Mesenchymal stem cell (in vitro differentiated cells and primary cell): Measurements from ENCODE around the gene TCEANC.

Experiments used
- DNase-seq: peaks from one replicate; pipeline ENCODE4 v3.0.0-alpha.2; 2013
- H2AFZ ChIP-seq: one replicate; pipeline ENCODE4 v1.6.1; 2013; ENCODE audit warnings: low read depth, mild to moderate bottlenecking, control low read depth, inconsistent platforms, low read length, moderate library complexity
- H2AK5ac ChIP-seq: 2 replicates; pipeline ENCODE4 v1.6.1; 2013; ENCODE audit warnings: low read length, moderate library complexity, mild to moderate bottlenecking, inconsistent platforms; ENCODE audit not compliant: severe bottlenecking
- H2BK120ac ChIP-seq: one replicate; pipeline ENCODE4 v1.6.1; 2013; ENCODE audit warnings: low read depth, mild to moderate bottlenecking, inconsistent platforms, low read length, moderate library complexity
- H2BK12ac ChIP-seq, 2 experiments: one replicate each; pipeline ENCODE4 v1.6.1; 2013; ENCODE audit warnings: inconsistent platforms in 2 of 2, low read length in 2 of 2, mild to moderate bottlenecking in 2 of 2, moderate library complexity in 2 of 2, control low read depth in 1 of 2
- H2BK15ac ChIP-seq: one replicate; pipeline ENCODE4 v1.6.1; 2013; ENCODE audit warnings: mild to moderate bottlenecking, low read depth, inconsistent platforms; ENCODE audit not compliant: poor library complexity, severe bottlenecking
- H2BK5ac ChIP-seq: 2 replicates; pipeline ENCODE4 v1.6.1; 2013; ENCODE audit warnings: low read depth, mild to moderate bottlenecking, low read length, control low read depth, inconsistent platforms; ENCODE audit not compliant: poor library complexity, severe bottlenecking
- H3K14ac ChIP-seq, 2 experiments: one replicate each; pipeline ENCODE4 v1.6.1; 2013; ENCODE audit warnings: inconsistent platforms in 2 of 2, low read length in 2 of 2, control low read depth in 1 of 2, mild to moderate bottlenecking in 1 of 2, moderate library complexity in 1 of 2
- H3K18ac ChIP-seq, 2 experiments: one replicate each; pipeline ENCODE4 v1.6.1; 2013; ENCODE audit warnings: inconsistent platforms in 2 of 2, low read length in 2 of 2, control low read depth in 1 of 2, low read depth in 1 of 2, mild to moderate bottlenecking in 1 of 2
- H3K23ac ChIP-seq, 2 experiments: one replicate each; pipeline ENCODE4 v1.6.1; 2013; ENCODE audit warnings: inconsistent platforms in 2 of 2, low read length in 2 of 2, mild to moderate bottlenecking in 2 of 2, moderate library complexity in 2 of 2, control low read depth in 1 of 2
- H3K27ac ChIP-seq: 2 replicates; pipeline ENCODE4 v1.5.1; 2013; ENCODE audit warnings: mild to moderate bottlenecking, moderate library complexity, low read length, control low read depth, inconsistent platforms; ENCODE audit not compliant: poor library complexity, severe bottlenecking
- H3K27me3 ChIP-seq, 2 experiments: 2 replicates each; pipeline versions ENCODE4 v1.6.1 to v1.7.0; 2013; ENCODE audit warnings: low read length in 2 of 2, mild to moderate bottlenecking in 2 of 2, moderate library complexity in 2 of 2, control low read depth in 1 of 2, inconsistent platforms in 1 of 2; ENCODE audit not compliant: control insufficient read depth in 1 of 2, insufficient read depth in 1 of 2
- H3K36me3 ChIP-seq, 2 experiments: 2 replicates each; pipeline versions ENCODE4 v1.6.1 to v1.7.0; 2013; ENCODE audit warnings: low read length in 2 of 2, control low read depth in 1 of 2, inconsistent platforms in 1 of 2, low read depth in 1 of 2, mild to moderate bottlenecking in 1 of 2; ENCODE audit not compliant: insufficient read depth in 2 of 2, control insufficient read depth in 1 of 2
- H3K4ac ChIP-seq, 2 experiments: one replicate each; pipeline ENCODE4 v1.6.1; 2013; ENCODE audit warnings: inconsistent platforms in 2 of 2, low read length in 2 of 2, mild to moderate bottlenecking in 2 of 2, moderate library complexity in 2 of 2, control low read depth in 1 of 2, low read depth in 1 of 2
- H3K4me1 ChIP-seq: 2 replicates; pipeline ENCODE4 v1.6.1; 2013; ENCODE audit warnings: low read depth, low read length, control low read depth; ENCODE audit not compliant: control insufficient read depth, insufficient read depth
- H3K4me2 ChIP-seq: 2 replicates; pipeline ENCODE4 v1.6.1; 2013; ENCODE audit warnings: low read length, mild to moderate bottlenecking, inconsistent platforms; ENCODE audit not compliant: poor library complexity, severe bottlenecking
- H3K4me3 ChIP-seq, 2 experiments: 2 replicates each; pipeline versions ENCODE4 v1.5.1 to v1.7.0; 2013; ENCODE audit warnings: low read length in 2 of 2, mild to moderate bottlenecking in 2 of 2, control low read depth in 1 of 2, low read depth in 1 of 2; ENCODE audit not compliant: insufficient read depth in 1 of 2
- H3K79me1 ChIP-seq: replicated peaks from 2 replicates; pipeline ENCODE4 v1.6.1; 2013; ENCODE audit warnings: mild to moderate bottlenecking, control low read depth, low read length, inconsistent platforms; ENCODE audit not compliant: poor library complexity, severe bottlenecking
- H3K9ac ChIP-seq: 2 replicates; pipeline ENCODE4 v1.7.0; 2013; ENCODE audit warnings: mild to moderate bottlenecking, low read length, moderate library complexity
- H3K9me3 ChIP-seq: 2 replicates; pipeline ENCODE4 v1.7.0; 2013; ENCODE audit warnings: mild to moderate bottlenecking, low read length; ENCODE audit not compliant: control insufficient read depth
- H4K8ac ChIP-seq: one replicate; pipeline ENCODE4 v1.6.1; 2013; ENCODE audit warnings: inconsistent platforms, mild to moderate bottlenecking, low read length, moderate library complexity
- H4K91ac ChIP-seq: one replicate; pipeline ENCODE4 v1.6.1; 2013; ENCODE audit warnings: mild to moderate bottlenecking, low read length, inconsistent platforms
- WGBS: methylation state at CpG from one replicate; pipeline ENCODE4 v1.1.7; 2013; ENCODE audit warnings: mixed read lengths; 5-methylcytosine and 5-hydroxymethylcytosine counted together

Gene TCEANC

DNA sequence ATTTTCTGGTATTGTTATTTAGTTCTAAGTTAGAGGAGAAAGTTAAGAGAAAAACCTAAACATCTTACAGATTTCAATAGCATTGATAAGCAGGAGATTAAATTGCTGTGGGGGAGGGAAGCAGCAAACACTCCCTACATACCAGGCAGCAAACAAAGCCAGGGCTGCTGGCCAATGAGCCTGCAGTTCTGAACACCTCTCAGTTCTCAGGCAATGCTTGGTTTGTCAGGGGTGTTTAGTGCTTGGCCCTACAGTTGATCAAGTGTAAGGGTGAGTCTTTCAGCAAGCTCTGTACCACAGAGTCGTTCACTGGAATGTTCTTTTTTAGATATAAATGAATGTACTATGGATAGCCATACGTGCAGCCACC is 45.0 kb upstream of the TCEANC start:
- H3K14ac ChIP-seq = no peak overlapping the region
- no peak overlapping the region for H3K4me2 ChIP-seq
- no peak overlapping the region for H2BK15ac ChIP-seq
- no peaks in the 10 kb centered on the region for H3K9me3 ChIP-seq
- no CpG with 5 or more reads among the region's 2 CpGs for WGBS
- H3K18ac ChIP-seq = no peak overlapping the region
- H3K36me3 ChIP-seq = no peaks in the 10 kb centered on the region
- no peak overlapping the region for H2BK120ac ChIP-seq
- DNase-seq = no peak
- H3K27me3 ChIP-seq = peaks cover 0 to 34% of the 10 kb centered on the region in 2 experiments
- H2BK12ac ChIP-seq = no peak overlapping the region
- no peak overlapping the region for H2AK5ac ChIP-seq
- no peak overlapping the region for H3K9ac ChIP-seq
- no peak overlapping the region for H3K27ac ChIP-seq
- H2AFZ ChIP-seq = no peak overlapping the region
- no peak overlapping the region for H4K91ac ChIP-seq
- no peak overlapping the region for H3K4ac ChIP-seq
- H2BK5ac ChIP-seq = no peak overlapping the region
- H3K79me1 ChIP-seq = no peaks in the 10 kb centered on the region
- H3K23ac ChIP-seq = no peak overlapping the region
- no peak overlapping the region for H4K8ac ChIP-seq
- H3K4me1 ChIP-seq = no peaks in the 10 kb centered on the region
- H3K4me3 ChIP-seq = no peak overlapping the region

DNA sequence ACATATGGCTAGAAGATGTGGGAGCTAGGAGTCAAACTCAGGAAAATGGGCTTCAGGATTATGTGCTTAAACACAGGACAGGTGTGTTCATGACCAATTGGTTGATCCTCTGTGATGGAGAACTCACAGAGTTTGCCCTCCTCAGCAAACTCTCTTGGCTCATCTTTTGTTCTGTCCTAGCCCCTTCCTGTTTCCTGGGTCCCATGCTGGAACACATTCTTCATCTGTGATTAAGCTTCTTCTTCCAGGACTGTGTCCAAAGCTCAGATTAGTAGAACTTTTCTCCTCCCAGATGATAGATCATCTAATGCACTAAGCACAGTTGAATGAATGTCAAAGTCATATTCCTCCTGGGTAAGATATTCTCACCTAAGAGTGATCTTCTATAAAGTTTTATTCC is 38.8 kb upstream of the TCEANC start:
- H2AFZ ChIP-seq = no peak overlapping the region
- DNase-seq = no peak
- no peak overlapping the region for H2BK12ac ChIP-seq
- H2AK5ac ChIP-seq = no peak overlapping the region
- H4K8ac ChIP-seq = no peak overlapping the region
- no peak overlapping the region for H3K18ac ChIP-seq
- no peak overlapping the region for H2BK5ac ChIP-seq
- H3K4me3 ChIP-seq = no peak overlapping the region
- H3K14ac ChIP-seq = no peak overlapping the region
- H4K91ac ChIP-seq = no peak overlapping the region
- peaks cover 0 to 30% of the 10 kb centered on the region in 2 experiments for H3K27me3 ChIP-seq
- no peak overlapping the region for H3K27ac ChIP-seq
- H3K4ac ChIP-seq = no peak overlapping the region
- no peak overlapping the region for H2BK15ac ChIP-seq
- no peaks in the 10 kb centered on the region for H3K4me1 ChIP-seq
- H3K36me3 ChIP-seq = no peaks in the 10 kb centered on the region
- H3K79me1 ChIP-seq = no peaks in the 10 kb centered on the region
- H3K9me3 ChIP-seq = no peaks in the 10 kb centered on the region
- H2BK120ac ChIP-seq = no peak overlapping the region
- no peak overlapping the region for H3K4me2 ChIP-seq
- no peak overlapping the region for H3K9ac ChIP-seq
- no peak overlapping the region for H3K23ac ChIP-seq

DNA sequence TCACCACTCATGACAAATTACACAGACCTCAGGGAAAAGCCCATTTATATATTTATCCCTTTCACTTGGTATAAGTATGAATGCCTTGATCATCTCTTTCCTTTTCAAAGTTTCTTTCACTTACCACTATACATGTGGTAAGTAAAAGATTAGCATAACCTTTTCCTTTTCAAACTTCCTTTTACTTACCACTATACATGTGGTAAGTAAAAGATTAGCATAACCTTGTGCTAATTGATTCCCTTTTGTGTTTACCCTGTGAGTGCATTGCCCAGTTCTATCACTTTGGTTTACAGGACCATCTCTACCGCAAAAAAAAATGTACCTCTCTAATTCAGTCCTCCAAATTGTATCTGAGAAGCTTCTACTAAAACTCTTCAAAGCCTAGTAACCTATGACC is 32.7 kb upstream of the TCEANC start:
- no peak overlapping the region for H4K91ac ChIP-seq
- no peaks in the 10 kb centered on the region for H3K79me1 ChIP-seq
- H2BK5ac ChIP-seq = no peak overlapping the region
- peaks cover 4% of the 10 kb centered on the region for H3K9me3 ChIP-seq
- H2BK12ac ChIP-seq = no peak overlapping the region
- H4K8ac ChIP-seq = no peak overlapping the region
- no peak overlapping the region for H2BK120ac ChIP-seq
- H3K4me2 ChIP-seq = no peak overlapping the region
- WGBS = 0% methylated on average over 1 of the region's 1 CpG
- H3K23ac ChIP-seq = no peak overlapping the region
- no peak overlapping the region for H2AK5ac ChIP-seq
- no peak overlapping the region for H3K4ac ChIP-seq
- no peak overlapping the region for H3K18ac ChIP-seq
- no peak overlapping the region for H3K4me3 ChIP-seq
- no peaks in the 10 kb centered on the region for H3K4me1 ChIP-seq
- no peak overlapping the region for H2AFZ ChIP-seq
- H2BK15ac ChIP-seq = no peak overlapping the region
- H3K14ac ChIP-seq = no peak overlapping the region
- H3K36me3 ChIP-seq = no peaks in the 10 kb centered on the region
- no peak overlapping the region for H3K27ac ChIP-seq
- H3K27me3 ChIP-seq = peaks cover 0 to 55% of the 10 kb centered on the region in 2 experiments
- DNase-seq = no peak
- H3K9ac ChIP-seq = no peak overlapping the region

DNA sequence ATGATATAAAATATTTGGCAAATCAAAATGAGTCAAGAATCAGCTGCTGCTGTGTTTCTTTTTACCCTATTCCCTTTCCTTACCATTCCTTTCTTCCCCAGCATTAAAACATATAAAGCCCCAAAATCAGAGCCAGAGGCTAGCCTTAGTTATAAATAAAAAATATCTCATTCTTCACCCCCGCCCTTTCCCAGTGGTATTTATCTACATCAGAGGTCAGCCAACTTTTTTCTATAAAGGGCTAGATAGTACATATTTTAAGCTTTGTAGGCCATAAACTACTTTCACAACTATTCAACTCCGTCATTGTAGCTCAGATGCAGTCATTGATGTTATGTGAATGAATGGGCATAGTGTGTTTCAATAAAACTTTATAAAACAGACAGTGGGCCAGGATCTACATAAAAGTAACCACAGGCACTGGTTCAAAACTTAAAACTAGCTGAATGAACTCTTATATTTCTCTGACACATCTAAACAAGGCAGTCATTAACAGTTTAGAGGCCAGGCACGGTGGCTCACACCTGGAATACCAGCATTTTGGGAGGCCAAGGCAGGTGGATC is 30.5 kb upstream of the TCEANC start:
- no peak overlapping the region for H2BK15ac ChIP-seq
- H4K91ac ChIP-seq = no peak overlapping the region
- H2AK5ac ChIP-seq = no peak overlapping the region
- 100% methylated on average over 1 of the region's 3 CpGs for WGBS
- no peaks in the 10 kb centered on the region for H3K4me1 ChIP-seq
- peaks cover 4% of the 10 kb centered on the region for H3K9me3 ChIP-seq
- no peak overlapping the region for H3K4ac ChIP-seq
- no peak overlapping the region for H2BK5ac ChIP-seq
- no peak overlapping the region for H3K4me2 ChIP-seq
- no peak overlapping the region for H2AFZ ChIP-seq
- no peak overlapping the region for H3K9ac ChIP-seq
- H2BK12ac ChIP-seq = no peak overlapping the region
- no peak overlapping the region for H3K4me3 ChIP-seq
- H3K27ac ChIP-seq = no peak overlapping the region
- H3K14ac ChIP-seq = no peak overlapping the region
- H3K79me1 ChIP-seq = no peaks in the 10 kb centered on the region
- H2BK120ac ChIP-seq = no peak overlapping the region
- H3K36me3 ChIP-seq = no peaks in the 10 kb centered on the region
- DNase-seq = no peak
- H3K23ac ChIP-seq = no peak overlapping the region
- H3K18ac ChIP-seq = no peak overlapping the region
- peaks cover 0 to 61% of the 10 kb centered on the region in 2 experiments for H3K27me3 ChIP-seq
- H4K8ac ChIP-seq = no peak overlapping the region
